HCT116 (cell line): ENCODE measurements around the gene TMEM134. TPM values are rescaled to one million over a fixed set of nuclear protein-coding genes. Genes with fewer than 3 reads are reported as not detected.

ENCODE experiments used
- ATAC-seq: fragments of 200-7000 bp; cut with Tn5 transposase; 2 replicates; pipeline ENCODE4 v1.9.1; 2020; ENCODE audit warnings: mild to moderate bottlenecking, moderate library complexity
- BruUV-seq: library from RNA; stranded (reverse); fragments of 400-500 nt; replicated peaks from 2 replicates; lab custom pipeline; 2021; lab: Mats Ljungman, UMichigan
- CTCF ChIA-PET: fragments of 300-600 bp; sonication (Branson Sonifier 250); formaldehyde crosslinking; loops from one replicate; lab custom pipeline; 2021; ENCODE audit warnings: antibody characterized with exemption; lab: Charles Lee
- POLR2A ChIA-PET: fragments of 300-600, 350-600 bp; sonication (Branson Sonifier 250); formaldehyde crosslinking; loops from one replicate; lab custom pipeline; 2021; ENCODE audit warnings: antibody characterized with exemption; lab: Charles Lee
- RAD21 ChIA-PET, 2 experiments: fragments of 300-600 bp; sonication (Branson Sonifier 250); formaldehyde crosslinking; loops; one replicate each; lab custom pipeline; 2023; ENCODE audit warnings: low total read pairs in 2 of 2; ENCODE audit not compliant: uncharacterized antibody in 2 of 2, unreplicated experiment in 2 of 2, low non-redundant PET in 1 of 2; lab: Charles Lee
- DNase-seq: peaks from one replicate; pipeline ENCODE4 v3.0.0-alpha.2; 2010; ENCODE audit warnings: low read depth, low spot score
- H2AFZ ChIP-seq: fragments of 200-600 bp; shearing (Covaris generic), sonication (generic); 2 replicates; pipeline ENCODE4 v1.6.1; 2017; ENCODE audit warnings: low read depth, mixed run types, mixed read lengths, antibody characterized with exemption, low read length; ENCODE audit not compliant: poor library complexity, severe bottlenecking
- H3K27ac ChIP-seq: 2 replicates; pipeline ENCODE4 v1.5.1; 2012; ENCODE audit warnings: low read depth, low read length
- H3K27me3 ChIP-seq: fragments of 200-600 bp; sonication (generic); 2 replicates; pipeline ENCODE4 v1.6.1; 2016; ENCODE audit warnings: mixed run types, low read length, mixed read lengths; ENCODE audit not compliant: insufficient read depth
- H3K36me3 ChIP-seq, 2 experiments: fragments of 200-500 bp in 1 of 2; fragments of 200-600 bp in 1 of 2; sonication (Bioruptor generic) in 1 of 2; sonication (generic) in 1 of 2; 2 replicates each; pipeline versions ENCODE4 v1.5.1 to v1.6.1; 2014 to 2016; ENCODE audit warnings: low read length in 2 of 2, inconsistent platforms in 1 of 2, mixed read lengths in 1 of 2, mixed run types in 1 of 2; ENCODE audit not compliant: insufficient read depth in 2 of 2, control insufficient read depth in 1 of 2
- H3K4me1 ChIP-seq, 2 experiments: fragments of 200-600 bp in 1 of 2; sonication (generic) in 1 of 2; 2 replicates each; pipeline versions ENCODE4 v1.5.1 to v1.6.1; 2012 to 2017; ENCODE audit warnings: low read length in 2 of 2, inconsistent platforms in 1 of 2, mild to moderate bottlenecking in 1 of 2, mixed read lengths in 1 of 2, mixed run types in 1 of 2, moderate library complexity in 1 of 2; ENCODE audit not compliant: insufficient read depth in 2 of 2, control insufficient read depth in 1 of 2
- H3K4me2 ChIP-seq: fragments of 200-600 bp; sonication (generic); 2 replicates; pipeline ENCODE4 v1.6.1; 2017; ENCODE audit warnings: mixed run types, low read length, mixed read lengths
- H3K4me3 ChIP-seq, 2 experiments: fragments of 200-600 bp in 1 of 2; sonication (generic) in 1 of 2; replicated peaks in 1 of 2; 2 replicates each; pipeline ENCODE4 v1.5.1; 2011 to 2016; ENCODE audit warnings: low read length in 2 of 2, control low read depth in 1 of 2, low read depth in 1 of 2, mild to moderate bottlenecking in 1 of 2, mixed read lengths in 1 of 2, mixed run types in 1 of 2
- H3K79me2 ChIP-seq: fragments of 200-600 bp; sonication (generic); 2 replicates; pipeline ENCODE4 v1.6.1; 2017; ENCODE audit warnings: mild to moderate bottlenecking, mixed run types, low read length, moderate library complexity, mixed read lengths; ENCODE audit not compliant: insufficient read depth
- H3K9ac ChIP-seq: fragments of 200-600 bp; sonication (generic); 2 replicates; pipeline ENCODE4 v1.6.1; 2016; ENCODE audit warnings: low read length, mixed read lengths
- H3K9me2 ChIP-seq: fragments of 200-600 bp; sonication (generic), shearing (Covaris generic); 2 replicates; pipeline ENCODE4 v1.6.1; 2017; ENCODE audit warnings: mixed run types, mild to moderate bottlenecking, moderate library complexity; ENCODE audit not compliant: insufficient read depth
- H3K9me3 ChIP-seq, 2 experiments: fragments of 200-500 bp in 1 of 2; fragments of 200-600 bp in 1 of 2; sonication (Bioruptor generic) in 1 of 2; sonication (generic) in 1 of 2; 2 replicates each; pipeline ENCODE4 v1.6.1; 2014 to 2017; ENCODE audit warnings: low read length in 2 of 2, mixed read lengths in 2 of 2, inconsistent platforms in 1 of 2, low read depth in 1 of 2, mild to moderate bottlenecking in 1 of 2, mixed run types in 1 of 2, moderate library complexity in 1 of 2; ENCODE audit not compliant: control insufficient read depth in 1 of 2, insufficient read depth in 1 of 2
- H4K20me1 ChIP-seq: fragments of 200-600 bp; sonication (generic), shearing (Covaris generic); 2 replicates; pipeline ENCODE4 v1.6.1; 2017; ENCODE audit warnings: mixed run types, mild to moderate bottlenecking, moderate library complexity; ENCODE audit not compliant: insufficient read depth
- EGR1 ChIP-seq: IDR thresholded peaks from 2 replicates; pipeline ENCODE4 v1.6.1; 2012; ENCODE audit warnings: low read depth
- FOSL1 ChIP-seq: IDR thresholded peaks from 2 replicates; pipeline ENCODE4 v1.6.1; 2012; ENCODE audit warnings: low read depth
- JUND ChIP-seq: IDR thresholded peaks from 2 replicates; pipeline ENCODE4 v1.6.1; 2012
- POLR2AphosphoS5 ChIP-seq: IDR thresholded peaks from 2 replicates; pipeline ENCODE4 v1.6.1; 2011; ENCODE audit warnings: mild to moderate bottlenecking, low read depth, low read length, moderate library complexity
- TCF7L2 ChIP-seq: IDR thresholded peaks from 2 replicates; pipeline ENCODE4 v1.7.0; 2011; ENCODE audit warnings: borderline replicate concordance, inconsistent platforms; ENCODE audit not compliant: insufficient read depth, insufficient read length; ENCODE audit errors: extremely low read depth
- YY1 ChIP-seq: IDR thresholded peaks from 2 replicates; pipeline ENCODE4 v1.6.1; 2011; ENCODE audit warnings: low read length, low read depth, moderate library complexity, mild to moderate bottlenecking; ENCODE audit not compliant: insufficient replicate concordance; ENCODE audit errors: extremely low read depth
- ZNF274 ChIP-seq: fragments of 200-500 bp; sonication (Bioruptor generic); IDR thresholded peaks from 2 replicates; pipeline ENCODE4 v1.6.1; 2014; ENCODE audit warnings: mild to moderate bottlenecking, low read depth, low read length, inconsistent platforms
- intact Hi-C: fragments of 100-400 bp; cut with micrococcal nuclease; formaldehyde crosslinking; loops from 2 replicates; pipeline ENCODE4 v1.10.0; 2022
- total RNA-seq: library from RNA; stranded (reverse); gene quantifications from one replicate; pipeline ENCODE4 v1.2.1, GENCODE V29; 2021; ENCODE audit not compliant: unreplicated experiment
- TF ChIP-seq, protein P1 (sequence below), 3 experiments: fragments of 200-600 bp in 1 of 3; sonication (generic) in 1 of 3; IDR thresholded peaks in 2 of 3; conservative IDR thresholded peaks in 1 of 3; 2 replicates each; pipeline ENCODE4 v1.5.1; 2012 to 2017; ENCODE audit warnings: low read depth in 2 of 3, low read length in 2 of 3, antibody characterized with exemption in 1 of 3, borderline replicate concordance in 1 of 3, control low read depth in 1 of 3, mild to moderate bottlenecking in 1 of 3, mixed read lengths in 1 of 3, mixed run types in 1 of 3, moderate library complexity in 1 of 3; ENCODE audit not compliant: insufficient read depth in 1 of 3
- TF ChIP-seq, protein P2 (sequence below): IDR thresholded peaks from 2 replicates; pipeline ENCODE4 v1.6.1; 2012
- TF ChIP-seq, protein P3 (sequence below): IDR thresholded peaks from 2 replicates; pipeline ENCODE4 v1.6.1; 2012

Gene TMEM134
- total RNA-seq, 1 experiment from 2014 or later: 44.2 TPM

DNA sequence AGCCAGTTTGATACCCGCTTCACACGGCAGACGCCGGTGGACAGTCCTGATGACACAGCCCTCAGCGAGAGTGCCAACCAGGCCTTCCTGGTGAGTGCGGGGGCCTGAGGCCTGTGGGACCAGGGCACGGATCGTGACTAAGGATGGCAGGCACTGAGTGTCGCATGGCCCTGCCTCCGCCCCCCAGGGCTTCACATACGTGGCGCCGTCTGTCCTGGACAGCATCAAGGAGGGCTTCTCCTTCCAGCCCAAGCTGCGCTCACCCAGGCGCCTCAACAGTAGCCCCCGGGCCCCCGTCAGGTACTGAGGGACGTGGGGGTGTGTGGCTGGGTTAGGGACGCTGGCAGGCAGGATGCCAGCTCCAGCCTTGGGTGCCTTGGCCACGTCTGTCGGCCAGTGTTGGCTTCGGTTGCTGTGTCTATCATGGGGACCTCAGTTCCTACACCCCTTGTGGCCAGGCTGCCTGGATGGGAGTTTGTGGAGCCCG lies 34.6 kb downstream of the TMEM134 start:
- Histone ChIP-seq H3K9me3 (no peaks in the 10 kb centered on the region), H3K27ac (no peak overlapping the region), H3K27me3 (no peaks in the 10 kb centered on the region), H3K4me3 (no peak overlapping the region), H2AFZ (no peak overlapping the region), H3K36me3 (peaks cover 10 to 17% of the 10 kb centered on the region in 2 experiments; a peak in 3 of 4 replicates), H3K9me2 (no peaks in the 10 kb centered on the region), H3K4me1 (peaks cover 5 to 13% of the 10 kb centered on the region in 2 experiments), H4K20me1 (no peaks in the 10 kb centered on the region), H3K79me2 (peaks cover 15% of the 10 kb centered on the region), H3K9ac (no peak overlapping the region), H3K4me2 (no peak overlapping the region)
- TF ChIP-seq JUND (no peak), YY1 (no peak), TCF7L2 (no peak), FOSL1 (no peak), POLR2AphosphoS5 (no peak), EGR1 (no peak), ZNF274 (no peak)
- TF ChIP-seq, protein P1, sequence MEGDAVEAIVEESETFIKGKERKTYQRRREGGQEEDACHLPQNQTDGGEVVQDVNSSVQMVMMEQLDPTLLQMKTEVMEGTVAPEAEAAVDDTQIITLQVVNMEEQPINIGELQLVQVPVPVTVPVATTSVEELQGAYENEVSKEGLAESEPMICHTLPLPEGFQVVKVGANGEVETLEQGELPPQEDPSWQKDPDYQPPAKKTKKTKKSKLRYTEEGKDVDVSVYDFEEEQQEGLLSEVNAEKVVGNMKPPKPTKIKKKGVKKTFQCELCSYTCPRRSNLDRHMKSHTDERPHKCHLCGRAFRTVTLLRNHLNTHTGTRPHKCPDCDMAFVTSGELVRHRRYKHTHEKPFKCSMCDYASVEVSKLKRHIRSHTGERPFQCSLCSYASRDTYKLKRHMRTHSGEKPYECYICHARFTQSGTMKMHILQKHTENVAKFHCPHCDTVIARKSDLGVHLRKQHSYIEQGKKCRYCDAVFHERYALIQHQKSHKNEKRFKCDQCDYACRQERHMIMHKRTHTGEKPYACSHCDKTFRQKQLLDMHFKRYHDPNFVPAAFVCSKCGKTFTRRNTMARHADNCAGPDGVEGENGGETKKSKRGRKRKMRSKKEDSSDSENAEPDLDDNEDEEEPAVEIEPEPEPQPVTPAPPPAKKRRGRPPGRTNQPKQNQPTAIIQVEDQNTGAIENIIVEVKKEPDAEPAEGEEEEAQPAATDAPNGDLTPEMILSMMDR (IDR thresholded peaks at IDR 0.05 in 2 of 3, conservative IDR thresholded peaks at IDR 0.05 in 1 of 3; ENCODE audit: borderline replicate concordance in 1 of 3, insufficient read depth in 1 of 3, low read depth in 2 of 3, low read length in 2 of 3): no peak
- TF ChIP-seq, protein P2, sequence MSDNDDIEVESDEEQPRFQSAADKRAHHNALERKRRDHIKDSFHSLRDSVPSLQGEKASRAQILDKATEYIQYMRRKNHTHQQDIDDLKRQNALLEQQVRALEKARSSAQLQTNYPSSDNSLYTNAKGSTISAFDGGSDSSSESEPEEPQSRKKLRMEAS: no peak
- TF ChIP-seq, protein P3, sequence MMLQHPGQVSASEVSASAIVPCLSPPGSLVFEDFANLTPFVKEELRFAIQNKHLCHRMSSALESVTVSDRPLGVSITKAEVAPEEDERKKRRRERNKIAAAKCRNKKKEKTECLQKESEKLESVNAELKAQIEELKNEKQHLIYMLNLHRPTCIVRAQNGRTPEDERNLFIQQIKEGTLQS: no peak
- intact Hi-C loops: no loop called here
- ChIA-PET RAD21 (no interaction called here), POLR2A (no interaction called here), CTCF (no interaction called here)
- no TSS peak for BruUV-seq
- DNase-seq (no peak), ATAC-seq (no peak)
